Stomach (tissue), 4 donors: ENCODE results near the gene MSMO1.

Experiments
- CTCF ChIP-seq, 7 experiments: fragments of 450-650 bp in 4 of 7; fragments of 200-600 bp in 3 of 7; sonication (generic) in 3 of 7; IDR thresholded peaks; one replicate each; pipeline ENCODE4 v1.5.1; 2016 to 2019; ENCODE audit warnings: antibody characterized with exemption in 7 of 7, control low read depth in 2 of 7, mild to moderate bottlenecking in 1 of 7
- POLR2A ChIP-seq, 4 donors: fragments of 450-650 bp; IDR thresholded peaks; one replicate each; pipeline ENCODE4 v1.6.1; 2016; ENCODE audit warnings: antibody characterized with exemption in 4 of 4, control low read depth in 2 of 4, mild to moderate bottlenecking in 1 of 4, moderate library complexity in 1 of 4

- TF ChIP-seq POLR2A (IDR thresholded peaks at IDR 0.05) (no peak), CTCF (IDR thresholded peaks at IDR 0.05) (no peak)
Measured at GRCh38 chr4:165379678-165380064, 52.2 kb downstream of the MSMO1 start.
